ENCODE data around the gene CAPN6. TPM values are rescaled to one million over a fixed set of nuclear protein-coding genes. Genes with fewer than 3 reads are reported as not detected.

The CAPN6 gene
- total and polyA plus RNA-seq, 2 experiments from 2014 or later, result 4.5 to 6.3 TPM

DNA sequence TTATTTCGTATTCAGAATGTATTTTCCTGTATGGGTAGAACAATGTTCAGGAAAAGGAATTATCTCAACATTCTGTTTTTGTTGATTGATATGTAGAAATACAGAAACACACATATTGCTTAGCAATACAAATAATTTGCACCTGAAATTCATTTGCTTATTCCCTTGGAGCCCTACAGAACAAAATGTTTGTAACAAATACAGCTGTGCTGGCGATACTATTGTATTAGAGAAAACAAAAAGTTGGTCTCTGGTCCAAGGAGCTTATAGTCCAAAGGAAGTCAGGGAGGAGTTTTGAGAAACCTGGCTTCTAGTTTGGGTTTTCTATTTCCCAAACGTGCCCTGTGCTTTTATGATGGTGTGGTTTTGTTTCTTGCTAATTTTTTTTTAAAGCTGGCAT is 37.8 kb upstream of the CAPN6 start:
- Histone ChIP-seq H3K4me2 (no peak overlapping the region), H3K36me3 (ENCODE audit: insufficient read depth) (no peaks in the 10 kb centered on the region), H3K27me3 (ENCODE audit: insufficient read depth) (no peaks in the 10 kb centered on the region), H3F3A (replicated peaks; ENCODE audit: low read depth) (no peaks in the 10 kb centered on the region), H3K27ac (ENCODE audit: low read depth) (no peak overlapping the region), H2AFZ (no peak overlapping the region), H3K79me2 (replicated peaks; ENCODE audit: insufficient read depth) (no peaks in the 10 kb centered on the region), H3K4me3 (no peak overlapping the region), H4K20me1 (replicated peaks; ENCODE audit: insufficient read depth) (no peaks in the 10 kb centered on the region), H3K9me2 (ENCODE audit: insufficient read depth) (no peaks in the 10 kb centered on the region), H3K4me1 (ENCODE audit: insufficient read depth) (no peaks in the 10 kb centered on the region)
- no peaks in the 10 kb centered on the region; the same call in 2 of the 3 replicates for H3K4me1 Mint-ChIP-seq
- no peak for ATAC-seq
- DNase-seq (ENCODE audit: low spot score), result no peak
- H3K36me3 Mint-ChIP-seq (ENCODE audit: low read depth), result no peaks in the 10 kb centered on the region
- H3K27ac Mint-ChIP-seq, result no peak overlapping the region
- H3K9me3 Mint-ChIP-seq, result no peaks in the 10 kb centered on the region
- no peaks in the 10 kb centered on the region for H3K27me3 Mint-ChIP-seq (ENCODE audit: insufficient read depth, low read depth, poor library complexity)
- H3K4me3 Mint-ChIP-seq, result no peak overlapping the region
- TF ChIP-seq CREB1 (CRISPR knock-in tag; IDR thresholded peaks at IDR 0.05; ENCODE audit: low read depth), result no peak
- no peak for TF ChIP-seq ZNF331 (CRISPR knock-in tag; IDR thresholded peaks at IDR 0.05; ENCODE audit: low read depth)
- TF ChIP-seq, protein P1, sequence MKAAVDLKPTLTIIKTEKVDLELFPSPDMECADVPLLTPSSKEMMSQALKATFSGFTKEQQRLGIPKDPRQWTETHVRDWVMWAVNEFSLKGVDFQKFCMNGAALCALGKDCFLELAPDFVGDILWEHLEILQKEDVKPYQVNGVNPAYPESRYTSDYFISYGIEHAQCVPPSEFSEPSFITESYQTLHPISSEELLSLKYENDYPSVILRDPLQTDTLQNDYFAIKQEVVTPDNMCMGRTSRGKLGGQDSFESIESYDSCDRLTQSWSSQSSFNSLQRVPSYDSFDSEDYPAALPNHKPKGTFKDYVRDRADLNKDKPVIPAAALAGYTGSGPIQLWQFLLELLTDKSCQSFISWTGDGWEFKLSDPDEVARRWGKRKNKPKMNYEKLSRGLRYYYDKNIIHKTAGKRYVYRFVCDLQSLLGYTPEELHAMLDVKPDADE (IDR thresholded peaks at IDR 0.05), result no peak

DNA sequence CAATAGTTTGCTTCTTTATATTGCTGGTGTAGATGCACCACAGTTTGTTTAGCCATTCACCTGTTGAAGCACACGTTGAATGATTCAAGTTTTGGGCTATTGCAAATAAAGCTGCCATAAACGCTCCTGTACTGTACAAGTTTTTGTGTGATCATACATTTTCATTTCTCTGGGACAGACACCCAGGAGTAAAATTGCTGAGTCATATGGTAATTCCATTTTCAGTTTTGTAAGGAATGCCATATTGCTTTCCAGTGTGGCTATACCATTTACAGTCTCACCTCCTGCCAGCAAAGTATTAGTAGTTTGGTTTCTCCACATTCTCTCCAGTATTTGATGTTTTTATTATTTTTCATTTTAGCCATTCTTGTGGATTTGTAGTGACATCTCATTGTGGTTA is 32.0 kb upstream of the CAPN6 start:
- Mint-ChIP-seq H3K9me3 (no peaks in the 10 kb centered on the region), H3K27me3 (ENCODE audit: insufficient read depth, low read depth, poor library complexity) (no peaks in the 10 kb centered on the region), H3K4me3 (no peak overlapping the region), H3K27ac (no peak overlapping the region), H3K36me3 (ENCODE audit: low read depth) (no peaks in the 10 kb centered on the region), H3K4me1 (no peaks in the 10 kb centered on the region; the same call in 2 of the 3 replicates)
- ATAC-seq (no peak), DNase-seq (ENCODE audit: low spot score) (no peak)
- H3K4me1 ChIP-seq (ENCODE audit: insufficient read depth), result no peaks in the 10 kb centered on the region
- H2AFZ ChIP-seq, result no peak overlapping the region
- no peaks in the 10 kb centered on the region for H3K36me3 ChIP-seq (ENCODE audit: insufficient read depth)
- no peaks in the 10 kb centered on the region for H3K9me2 ChIP-seq (ENCODE audit: insufficient read depth)
- no peaks in the 10 kb centered on the region for H3F3A ChIP-seq (replicated peaks; ENCODE audit: low read depth)
- no peaks in the 10 kb centered on the region for H3K79me2 ChIP-seq (replicated peaks; ENCODE audit: insufficient read depth)
- no peak overlapping the region for H3K27ac ChIP-seq (ENCODE audit: low read depth)
- no peaks in the 10 kb centered on the region for H3K27me3 ChIP-seq (ENCODE audit: insufficient read depth)
- no peak overlapping the region for H3K4me2 ChIP-seq
- no peak for TF ChIP-seq NANOG (IDR thresholded peaks at IDR 0.05; ENCODE audit: borderline replicate concordance)
- TF ChIP-seq EZH2phosphoT487 (IDR thresholded peaks at IDR 0.05; ENCODE audit: unreplicated experiment), result no peak
- TF ChIP-seq ZNF331 (CRISPR knock-in tag; IDR thresholded peaks at IDR 0.05; ENCODE audit: low read depth), result no peak
- TF ChIP-seq EZH2 (IDR thresholded peaks at IDR 0.05; ENCODE audit: low read depth, unreplicated experiment), result no peak
- TF ChIP-seq, protein P2, sequence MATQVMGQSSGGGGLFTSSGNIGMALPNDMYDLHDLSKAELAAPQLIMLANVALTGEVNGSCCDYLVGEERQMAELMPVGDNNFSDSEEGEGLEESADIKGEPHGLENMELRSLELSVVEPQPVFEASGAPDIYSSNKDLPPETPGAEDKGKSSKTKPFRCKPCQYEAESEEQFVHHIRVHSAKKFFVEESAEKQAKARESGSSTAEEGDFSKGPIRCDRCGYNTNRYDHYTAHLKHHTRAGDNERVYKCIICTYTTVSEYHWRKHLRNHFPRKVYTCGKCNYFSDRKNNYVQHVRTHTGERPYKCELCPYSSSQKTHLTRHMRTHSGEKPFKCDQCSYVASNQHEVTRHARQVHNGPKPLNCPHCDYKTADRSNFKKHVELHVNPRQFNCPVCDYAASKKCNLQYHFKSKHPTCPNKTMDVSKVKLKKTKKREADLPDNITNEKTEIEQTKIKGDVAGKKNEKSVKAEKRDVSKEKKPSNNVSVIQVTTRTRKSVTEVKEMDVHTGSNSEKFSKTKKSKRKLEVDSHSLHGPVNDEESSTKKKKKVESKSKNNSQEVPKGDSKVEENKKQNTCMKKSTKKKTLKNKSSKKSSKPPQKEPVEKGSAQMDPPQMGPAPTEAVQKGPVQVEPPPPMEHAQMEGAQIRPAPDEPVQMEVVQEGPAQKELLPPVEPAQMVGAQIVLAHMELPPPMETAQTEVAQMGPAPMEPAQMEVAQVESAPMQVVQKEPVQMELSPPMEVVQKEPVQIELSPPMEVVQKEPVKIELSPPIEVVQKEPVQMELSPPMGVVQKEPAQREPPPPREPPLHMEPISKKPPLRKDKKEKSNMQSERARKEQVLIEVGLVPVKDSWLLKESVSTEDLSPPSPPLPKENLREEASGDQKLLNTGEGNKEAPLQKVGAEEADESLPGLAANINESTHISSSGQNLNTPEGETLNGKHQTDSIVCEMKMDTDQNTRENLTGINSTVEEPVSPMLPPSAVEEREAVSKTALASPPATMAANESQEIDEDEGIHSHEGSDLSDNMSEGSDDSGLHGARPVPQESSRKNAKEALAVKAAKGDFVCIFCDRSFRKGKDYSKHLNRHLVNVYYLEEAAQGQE (IDR thresholded peaks at IDR 0.05; ENCODE audit: unreplicated experiment), result no peak
- no peaks in the 10 kb centered on the region for H4K20me1 ChIP-seq (replicated peaks; ENCODE audit: insufficient read depth)
- no peak overlapping the region for H3K4me3 ChIP-seq

Data from GM23338 (cell line).